Fibroblast of skin of left quadriceps (primary cell): ENCODE results near the gene UBAP2L.

Experiments
- DNase-seq, 2 experiments: peaks; one replicate each; pipeline ENCODE4 v3.0.0-alpha.2; 2013; ENCODE audit warnings: low read depth in 2 of 2

The UBAP2L gene

GRCh38 chr1:154220071-154220969 is at the start of gene UBAP2L:
UBAP2L (plus strand) TSS chr1:154220955; CDS start chr1:154225124, 4,169 bp downstream.
- peak; percentile 99 for DNase-seq

DNA sequence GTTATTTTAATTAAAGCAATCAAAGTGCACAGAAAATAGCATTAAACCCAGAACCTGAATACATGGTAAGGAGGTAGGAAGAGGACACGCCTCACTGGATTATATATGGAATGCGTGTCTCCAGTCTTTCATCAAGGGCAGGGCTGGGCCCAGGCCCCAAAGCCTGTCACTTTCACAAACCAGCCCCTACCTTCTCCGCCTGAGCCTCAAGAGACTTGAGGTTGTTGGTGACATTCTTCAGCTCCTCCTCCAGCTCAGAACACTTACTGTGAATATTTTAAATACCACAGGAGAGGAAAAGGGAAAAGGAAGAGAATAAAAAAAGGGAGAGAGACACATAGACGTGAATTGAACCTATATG is 49.6 kb upstream of the UBAP2L start:
- DNase-seq, result no peak

GRCh38 chr1:154171880-154172279 is 48.9 kb upstream of the UBAP2L start:
- DNase-seq, result no peak

GRCh38 chr1:154174654-154175053 is 46.1 kb upstream of the UBAP2L start:
- DNase-seq, result no peak

- peak in 1 of 2 experiments; percentile 44 for DNase-seq
Measured at GRCh38 chr1:154176337-154176736, 44.4 kb upstream of the UBAP2L start.

- DNase-seq, result no peak
Measured at GRCh38 chr1:154178013-154178412, 42.7 kb upstream of the UBAP2L start.

- DNase-seq, result no peak
Measured at GRCh38 chr1:154178911-154179811, 41.6 kb upstream of the UBAP2L start.

- DNase-seq, result no peak
Measured at GRCh38 chr1:154179946-154180687, 40.6 kb upstream of the UBAP2L start.

DNA sequence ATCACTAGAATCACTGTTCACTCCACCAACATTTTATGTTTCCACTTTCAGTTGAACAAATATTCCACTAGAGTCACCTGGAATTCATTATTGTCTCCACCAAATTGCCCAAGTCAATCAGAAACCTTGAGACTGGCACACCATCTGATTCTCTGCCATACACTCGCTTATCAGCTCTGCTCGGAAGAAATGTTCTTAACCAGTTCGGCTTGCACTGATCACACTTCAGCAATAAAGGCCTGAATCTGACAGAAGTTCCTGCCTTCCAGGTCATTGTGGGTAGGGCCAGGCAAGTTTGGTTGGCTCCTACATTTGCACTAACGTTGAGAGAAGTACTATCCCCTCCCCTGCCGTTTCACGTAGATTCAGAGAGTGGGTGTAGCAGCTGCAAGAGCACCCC is 38.8 kb upstream of the UBAP2L start:
- DNase-seq, result no peak

- peak in 1 of 2 experiments; percentile 28 for DNase-seq
Measured at GRCh38 chr1:154182344-154183045, 38.3 kb upstream of the UBAP2L start.

- DNase-seq, result peak; percentile 84 to 85
Measured at GRCh38 chr1:154183046-154183915, 37.5 kb upstream of the UBAP2L start.

DNA sequence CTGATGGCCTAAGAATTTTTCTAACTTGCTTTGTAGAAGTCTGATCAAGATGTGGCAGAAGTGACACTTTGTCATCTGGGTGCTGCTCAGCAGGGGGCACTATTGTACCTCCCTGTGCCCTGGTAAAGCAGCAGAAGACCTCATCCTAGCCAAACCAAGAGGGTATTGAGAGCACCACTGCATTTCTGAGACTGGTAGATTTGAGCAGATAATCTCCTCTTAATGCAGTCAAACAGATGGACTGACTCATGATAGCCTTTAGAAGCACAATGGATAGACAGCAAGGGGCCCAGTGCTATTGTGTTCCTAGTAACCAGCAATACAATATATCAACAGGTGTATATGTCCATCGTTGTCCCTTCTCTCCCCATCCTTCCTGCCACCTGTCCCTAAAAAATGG is 34.6 kb upstream of the UBAP2L start:
- no peak for DNase-seq

- DNase-seq, result no peak
Measured at GRCh38 chr1:154186852-154187501, 33.8 kb upstream of the UBAP2L start.

- DNase-seq, result no peak
Measured at GRCh38 chr1:154190550-154190949, 30.2 kb upstream of the UBAP2L start.

- no peak for DNase-seq
Measured at GRCh38 chr1:154191990-154192461, 28.7 kb upstream of the UBAP2L start, which contains the start of gene TPM3. TPM3 (minus strand) TSS chr1:154192100; CDS start chr1:154192018, 82 bp downstream.

DNA sequence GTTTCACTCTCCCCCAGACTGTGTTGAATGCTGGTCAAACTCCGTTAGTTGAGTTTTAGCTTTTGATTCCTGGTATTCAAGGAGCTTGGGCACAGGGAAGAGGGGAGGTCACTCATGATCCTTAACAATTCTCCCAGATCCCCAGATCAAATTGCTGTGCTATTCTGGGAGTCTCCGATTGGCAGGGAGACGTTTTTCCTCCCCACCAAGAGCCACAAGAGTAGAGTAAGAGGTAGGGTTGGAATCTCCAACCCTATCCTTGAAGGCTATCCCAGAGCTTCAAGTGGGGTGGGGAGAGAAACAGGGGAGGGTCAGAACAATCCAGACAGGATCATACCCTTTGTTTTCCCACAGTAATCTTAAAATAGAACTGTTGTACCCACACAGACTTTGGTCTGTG is 28.3 kb upstream of the UBAP2L start:
- no peak for DNase-seq

- DNase-seq, result no peak
Measured at GRCh38 chr1:154193821-154194220, 26.9 kb upstream of the UBAP2L start.

DNA sequence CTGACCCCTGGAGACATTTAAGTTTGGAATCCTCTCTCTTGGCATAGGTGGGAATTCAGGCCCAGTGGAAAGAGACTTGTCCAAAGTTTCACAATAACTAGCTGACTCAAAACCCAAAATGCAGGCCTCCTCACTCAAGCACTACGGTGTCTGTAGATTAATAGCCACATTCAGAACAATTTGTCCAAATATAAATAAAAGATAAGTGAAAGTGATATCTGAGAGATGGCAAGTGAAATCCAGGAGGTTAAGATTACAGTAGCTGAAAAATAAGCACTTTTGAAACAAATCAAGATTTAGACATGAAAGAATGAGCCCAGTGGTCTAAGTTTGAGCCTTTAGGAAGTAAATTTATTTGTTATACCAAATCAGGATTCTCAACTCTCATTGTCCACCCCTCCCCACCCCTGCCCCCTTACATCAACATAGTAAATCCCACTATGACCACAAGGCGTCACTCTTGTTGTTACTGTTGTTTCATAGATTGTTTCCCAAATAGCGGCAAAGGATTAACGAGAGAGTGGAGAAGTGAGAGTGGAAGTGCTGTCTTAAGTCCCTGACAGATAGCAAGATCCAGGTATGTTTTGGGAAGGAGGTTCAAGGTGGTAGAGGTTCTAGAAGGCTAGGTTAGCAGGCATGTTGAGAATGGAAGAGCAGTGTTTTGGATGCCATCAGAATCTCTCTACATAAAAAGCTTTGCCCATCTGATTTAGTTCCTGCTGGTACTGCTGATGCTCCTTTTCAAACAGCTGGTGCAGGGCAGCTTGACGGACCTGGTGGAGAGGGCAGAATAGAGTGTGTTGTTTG is 21.8 kb upstream of the UBAP2L start:
- DNase-seq, result peak in 1 of 2 experiments; percentile 32

DNA sequence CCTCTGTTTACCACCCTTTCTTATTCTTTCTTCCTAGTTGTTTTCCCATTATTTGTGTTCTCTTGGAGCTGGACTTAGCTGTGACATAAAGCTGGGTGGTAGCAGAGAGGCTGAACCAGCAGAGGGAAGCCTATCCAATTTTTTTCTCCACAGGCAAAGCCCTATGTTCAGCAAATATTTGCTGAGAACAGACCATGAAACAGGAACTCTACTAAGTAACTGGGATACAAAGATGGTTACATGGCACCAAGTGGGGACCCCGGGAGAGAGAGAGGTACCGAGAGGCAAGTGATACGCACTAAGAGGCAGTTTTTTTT is 21.2 kb upstream of the UBAP2L start:
- DNase-seq, result no peak
